ENCODE results near the gene IFFO2. TPM values are rescaled to one million over a fixed set of nuclear protein-coding genes. Genes with fewer than 3 reads are reported as not detected.

The IFFO2 gene
- total RNA-seq, 1 experiment from 2014 or later, result 15.6 TPM

- H3K9me3 ChIP-seq (ENCODE audit: control insufficient read depth in 1 of 2, insufficient read depth in 1 of 2, low read depth in 1 of 2, low read length in 2 of 2), result no peaks in the 10 kb centered on the region
- ChIA-PET CTCF (interaction anchor here (1.7 kb wide), 2 partner anchors 28 to 205 kb away, joined by 6 to 12 read pairs; no protein-coding TSS in a partner anchor), POLR2A (no interaction called here), RAD21 (ENCODE audit: low non-redundant PET in 1 of 2, low total read pairs in 2 of 2, uncharacterized antibody in 2 of 2, unreplicated experiment in 2 of 2) (interaction anchor here in 1 of 2 experiments (1.6 kb wide), 1 partner anchor 211 kb away, joined by 7 read pairs; no protein-coding TSS in a partner anchor)
- H3K4me2 ChIP-seq (ENCODE audit: low read length), result no peak overlapping the region
- TF ChIP-seq CBX3 (IDR thresholded peaks at IDR 0.05; ENCODE audit: low read depth) (no peak), ZFX (IDR thresholded peaks at IDR 0.05) (no peak), YY1 (IDR thresholded peaks at IDR 0.05; ENCODE audit: extremely low read depth, insufficient replicate concordance, low read depth, low read length) (no peak), CEBPB (IDR thresholded peaks at IDR 0.05; ENCODE audit: low read depth) (no peak), SIN3A (IDR thresholded peaks at IDR 0.05; ENCODE audit: low read depth) (no peak), JUND (IDR thresholded peaks at IDR 0.05) (no peak), EZH2 (IDR thresholded peaks at IDR 0.05) (no peak), CTCF (IDR thresholded peaks at IDR 0.05 in 2 of 3, conservative IDR thresholded peaks at IDR 0.05 in 1 of 3; ENCODE audit: borderline replicate concordance in 1 of 3, insufficient read depth in 1 of 3, low read depth in 2 of 3, low read length in 2 of 3) (no peak), MAX (IDR thresholded peaks at IDR 0.05) (no peak), SRF (IDR thresholded peaks at IDR 0.05; ENCODE audit: low read depth) (no peak), FOSL1 (IDR thresholded peaks at IDR 0.05; ENCODE audit: low read depth) (no peak), RAD21 (IDR thresholded peaks at IDR 0.05; ENCODE audit: low read depth) (no peak), ZBTB33 (IDR thresholded peaks at IDR 0.05; ENCODE audit: extremely low read depth, insufficient replicate concordance, low read length) (no peak), POLR2AphosphoS5 (IDR thresholded peaks at IDR 0.05; ENCODE audit: low read depth, low read length) (no peak), TCF7L2 (IDR thresholded peaks at IDR 0.05; ENCODE audit: borderline replicate concordance, extremely low read depth, insufficient read depth, insufficient read length) (no peak), EZH2phosphoT487 (IDR thresholded peaks at IDR 0.05; ENCODE audit: borderline replicate concordance) (no peak), ELF1 (IDR thresholded peaks at IDR 0.05; ENCODE audit: borderline replicate concordance, low read depth) (no peak), SP1 (IDR thresholded peaks at IDR 0.05; ENCODE audit: low read depth) (no peak), REST (IDR thresholded peaks at IDR 0.05; ENCODE audit: low read depth) (no peak), POLR2A (IDR thresholded peaks at IDR 0.05; ENCODE audit: borderline replicate concordance, extremely low read depth, insufficient read depth, insufficient read length) (no peak)
- intact Hi-C loops (cut with micrococcal nuclease), result no loop called here
- peaks cover 0 to 5% of the 10 kb centered on the region in 2 experiments; a peak in 1 of 4 replicates for H3K4me1 ChIP-seq (ENCODE audit: control insufficient read depth in 1 of 2, insufficient read depth in 2 of 2, low read length in 2 of 2)
- no peaks in the 10 kb centered on the region for H3K36me3 ChIP-seq (ENCODE audit: control insufficient read depth in 1 of 2, insufficient read depth in 2 of 2, low read length in 2 of 2)
- H3K9ac ChIP-seq (ENCODE audit: low read length), result no peak overlapping the region
- H3K27me3 ChIP-seq (ENCODE audit: insufficient read depth, low read length), result no peaks in the 10 kb centered on the region
- H3K9me2 ChIP-seq (ENCODE audit: insufficient read depth), result no peaks in the 10 kb centered on the region
- H3K4me3 ChIP-seq (replicated peaks in 1 of 2; ENCODE audit: low read depth in 1 of 2, low read length in 2 of 2), result no peak overlapping the region
- no peak for DNase-seq (ENCODE audit: low read depth, low spot score)
- H3K79me2 ChIP-seq (ENCODE audit: insufficient read depth, low read length), result no peaks in the 10 kb centered on the region
- no TSS peak for BruUV-seq (replicated peaks)
- no peak overlapping the region for H2AFZ ChIP-seq (ENCODE audit: low read depth, low read length, poor library complexity, severe bottlenecking)
- ATAC-seq, result no peak
- H3K27ac ChIP-seq (ENCODE audit: low read depth, low read length), result no peak overlapping the region
- H4K20me1 ChIP-seq (ENCODE audit: insufficient read depth), result no peaks in the 10 kb centered on the region
These were observed 71.0 kb downstream of the IFFO2 start for GRCh38 chr1:18885311-18886002.
